ENCODE results near the gene PEX14. TPM values are rescaled to one million over a fixed set of nuclear protein-coding genes. Genes with fewer than 3 reads are reported as not detected.

PEX14 gene
- total and polyA plus RNA-seq, 9 of the 15 experiments (the other 6 are each of a cell fraction or from before 2014, with no cell fraction given) = 2.6 to 45.7 (median 22.7) TPM

DNA sequence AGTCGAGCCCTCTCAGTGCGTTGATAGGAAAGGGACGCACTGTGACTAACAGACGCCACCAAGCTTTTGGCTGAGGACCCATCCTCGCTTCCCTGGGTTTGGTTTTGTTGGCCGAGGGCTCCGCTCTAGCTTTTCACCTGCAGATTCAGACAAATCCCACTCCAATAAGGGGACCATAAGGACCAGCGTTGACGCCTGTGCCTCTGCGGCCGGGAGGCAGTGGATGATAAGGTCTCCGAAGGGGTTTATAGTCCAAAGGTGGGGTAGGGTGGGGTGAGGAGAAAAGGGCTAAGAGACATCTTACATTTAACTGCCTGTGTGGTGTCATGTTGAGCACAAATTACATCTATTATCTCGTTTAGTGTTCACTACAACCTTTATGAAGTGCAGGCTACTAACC is 760 bp downstream of the PEX14 start:
- Histone ChIP-seq H3K27me3 (ENCODE audit: control insufficient read depth in 2 of 2, insufficient read depth in 2 of 2, low read length in 2 of 2) (no peaks in the 10 kb centered on the region), H3K9me3 (replicated peaks; ENCODE audit: control insufficient read depth, insufficient read depth, low read depth, low read length) (no peaks in the 10 kb centered on the region), H3K27ac (ENCODE audit: extremely low read depth, low read depth, low read length) (peak overlapping the region; percentile 90), H3K9ac (ENCODE audit: insufficient read depth in 1 of 2, low read depth in 2 of 2, low read length in 2 of 2) (peak overlapping the region; percentile 82 to 98), H3K9me1 (ENCODE audit: control insufficient read depth, insufficient read depth, low read length) (no peaks in the 10 kb centered on the region), H3K4me3 (peak overlapping the region; percentile 72), H2AFZ (ENCODE audit: low read depth, low read length) (peak overlapping the region; percentile 84), H3K4me2 (ENCODE audit: insufficient read depth, low read length) (peak overlapping the region; percentile 84), H3K4me1 (replicated peaks in 1 of 2; ENCODE audit: control insufficient read depth in 2 of 2, insufficient read depth in 2 of 2, low read length in 2 of 2) (peaks cover 24 to 31% of the 10 kb centered on the region in 2 experiments; a peak in 4 of 5 replicates), H3K36me3 (ENCODE audit: control insufficient read depth, insufficient read depth, low read length) (peaks cover 22% of the 10 kb centered on the region), H3K79me2 (ENCODE audit: control insufficient read depth, insufficient read depth, low read length) (peaks cover 68% of the 10 kb centered on the region), H4K20me1 (replicated peaks; ENCODE audit: control insufficient read depth, insufficient read depth, low read length) (no peaks in the 10 kb centered on the region)
- intact Hi-C loops (cut with micrococcal nuclease) = loop anchor here (2.0 kb wide), 1 partner anchor 19 kb away; no protein-coding TSS in a partner anchor
- CTCF ChIA-PET (ENCODE audit: low intra/inter-chr PET ratio) = no interaction called here
- peak; percentile 48 for FAIRE-seq
- BruUV-seq (replicated peaks) = no TSS peak
- peak; percentile 0; the same call in 1 of the 3 replicates for ATAC-seq
- in situ Hi-C loops (cut with MboI) = no loop called here
- under 1% methylated on average over 13 of the region's 13 CpGs for WGBS (ENCODE audit: insufficient coverage, low coverage, missing lambda C conversion rate)
- POLR2A ChIA-PET = interaction anchor here (0.6 to 0.9 kb wide), 6 partner anchors 9 to 159 kb away, joined by 3 to 4 read pairs (median 3); partner anchors contain the start of gene CENPS
- DNase-seq (ENCODE audit: extremely low read depth in 1 of 4, low spot score in 3 of 4) = peak in 2 of 4 experiments; percentile 40 to 61
- no peak for TF ChIP-seq PHF20 (IDR thresholded peaks at IDR 0.05; ENCODE audit: partially characterized antibody)
- TF ChIP-seq MCM7 (IDR thresholded peaks at IDR 0.05) = no peak
- TF ChIP-seq, protein P1, sequence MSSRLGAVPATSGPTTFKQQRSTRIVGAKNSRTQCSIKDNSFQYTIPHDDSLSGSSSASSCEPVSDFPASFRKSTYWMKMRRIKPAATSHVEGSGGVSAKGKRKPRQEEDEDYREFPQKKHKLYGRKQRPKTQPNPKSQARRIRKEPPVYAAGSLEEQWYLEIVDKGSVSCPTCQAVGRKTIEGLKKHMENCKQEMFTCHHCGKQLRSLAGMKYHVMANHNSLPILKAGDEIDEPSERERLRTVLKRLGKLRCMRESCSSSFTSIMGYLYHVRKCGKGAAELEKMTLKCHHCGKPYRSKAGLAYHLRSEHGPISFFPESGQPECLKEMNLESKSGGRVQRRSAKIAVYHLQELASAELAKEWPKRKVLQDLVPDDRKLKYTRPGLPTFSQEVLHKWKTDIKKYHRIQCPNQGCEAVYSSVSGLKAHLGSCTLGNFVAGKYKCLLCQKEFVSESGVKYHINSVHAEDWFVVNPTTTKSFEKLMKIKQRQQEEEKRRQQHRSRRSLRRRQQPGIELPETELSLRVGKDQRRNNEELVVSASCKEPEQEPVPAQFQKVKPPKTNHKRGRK (tag; IDR thresholded peaks at IDR 0.05) = no peak
- no peak for TF ChIP-seq SAFB2 (IDR thresholded peaks at IDR 0.05; ENCODE audit: borderline replicate concordance, low read depth, low read length, severe bottlenecking)
- no peak for TF ChIP-seq FUS (optimal IDR thresholded peaks at IDR 0.05; ENCODE audit: low read depth, low read length)
- TF ChIP-seq ETV6 (IDR thresholded peaks at IDR 0.05; ENCODE audit: borderline replicate concordance in 1 of 2, low read depth in 2 of 2, low read length in 1 of 2) = no peak
- no peak for TF ChIP-seq ETV6 (CRISPR knock-in tag; IDR thresholded peaks at IDR 0.05; ENCODE audit: borderline replicate concordance)
- no peak for TF ChIP-seq XRCC3 (IDR thresholded peaks at IDR 0.05)
- no peak for TF ChIP-seq GTF2F1 (IDR thresholded peaks at IDR 0.05; ENCODE audit: low read depth, low read length)
- no peak for TF ChIP-seq ZNF766 (CRISPR knock-in tag; conservative IDR thresholded peaks at IDR 0.05)
- TF ChIP-seq PHF8 (IDR thresholded peaks at IDR 0.05; ENCODE audit: borderline replicate concordance, low read length) = no peak
- TF ChIP-seq, protein P2, sequence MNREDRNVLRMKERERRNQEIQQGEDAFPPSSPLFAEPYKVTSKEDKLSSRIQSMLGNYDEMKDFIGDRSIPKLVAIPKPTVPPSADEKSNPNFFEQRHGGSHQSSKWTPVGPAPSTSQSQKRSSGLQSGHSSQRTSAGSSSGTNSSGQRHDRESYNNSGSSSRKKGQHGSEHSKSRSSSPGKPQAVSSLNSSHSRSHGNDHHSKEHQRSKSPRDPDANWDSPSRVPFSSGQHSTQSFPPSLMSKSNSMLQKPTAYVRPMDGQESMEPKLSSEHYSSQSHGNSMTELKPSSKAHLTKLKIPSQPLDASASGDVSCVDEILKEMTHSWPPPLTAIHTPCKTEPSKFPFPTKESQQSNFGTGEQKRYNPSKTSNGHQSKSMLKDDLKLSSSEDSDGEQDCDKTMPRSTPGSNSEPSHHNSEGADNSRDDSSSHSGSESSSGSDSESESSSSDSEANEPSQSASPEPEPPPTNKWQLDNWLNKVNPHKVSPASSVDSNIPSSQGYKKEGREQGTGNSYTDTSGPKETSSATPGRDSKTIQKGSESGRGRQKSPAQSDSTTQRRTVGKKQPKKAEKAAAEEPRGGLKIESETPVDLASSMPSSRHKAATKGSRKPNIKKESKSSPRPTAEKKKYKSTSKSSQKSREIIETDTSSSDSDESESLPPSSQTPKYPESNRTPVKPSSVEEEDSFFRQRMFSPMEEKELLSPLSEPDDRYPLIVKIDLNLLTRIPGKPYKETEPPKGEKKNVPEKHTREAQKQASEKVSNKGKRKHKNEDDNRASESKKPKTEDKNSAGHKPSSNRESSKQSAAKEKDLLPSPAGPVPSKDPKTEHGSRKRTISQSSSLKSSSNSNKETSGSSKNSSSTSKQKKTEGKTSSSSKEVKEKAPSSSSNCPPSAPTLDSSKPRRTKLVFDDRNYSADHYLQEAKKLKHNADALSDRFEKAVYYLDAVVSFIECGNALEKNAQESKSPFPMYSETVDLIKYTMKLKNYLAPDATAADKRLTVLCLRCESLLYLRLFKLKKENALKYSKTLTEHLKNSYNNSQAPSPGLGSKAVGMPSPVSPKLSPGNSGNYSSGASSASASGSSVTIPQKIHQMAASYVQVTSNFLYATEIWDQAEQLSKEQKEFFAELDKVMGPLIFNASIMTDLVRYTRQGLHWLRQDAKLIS (CRISPR knock-in tag; IDR thresholded peaks at IDR 0.05) = peak; percentile 30; the same call in 1 of the 2 replicates
- TF ChIP-seq POLR3A (IDR thresholded peaks at IDR 0.05; ENCODE audit: borderline replicate concordance, extremely low read depth, insufficient read depth, insufficient read length) = no peak
- 0 out of 2 replicates have a peak, but pooled peaks have one; percentile 37 for TF ChIP-seq LCOR (CRISPR knock-in tag; IDR thresholded peaks at IDR 0.05)
- TF ChIP-seq ZNF316 (IDR thresholded peaks at IDR 0.05) = no peak
- TF ChIP-seq TCF7 (IDR thresholded peaks at IDR 0.05; ENCODE audit: borderline replicate concordance) = 0 out of 2 replicates have a peak, but pooled peaks have one; percentile 23
- no peak for TF ChIP-seq RBM25 (IDR thresholded peaks at IDR 0.05; ENCODE audit: low read depth, low read length, severe bottlenecking)
- no peak for TF ChIP-seq NR2F6 (CRISPR knock-in tag; IDR thresholded peaks at IDR 0.05)
- TF ChIP-seq CBX5 (IDR thresholded peaks at IDR 0.05; ENCODE audit: borderline replicate concordance, low read depth) = no peak
